ENCODE results near the gene ATP7B. TPM values are rescaled to one million over a fixed set of nuclear protein-coding genes. Genes with fewer than 3 reads are reported as not detected.
"Not testable (repeated sequence)": the region's sequence is repeated elsewhere in the genome, so short reads cannot be mapped to it uniquely, and the experiment has no call there.

Gene ATP7B
- total RNA-seq, 1 donor from 2014 or later = 37.7 TPM

- no peaks in the 10 kb centered on the region for H3K27me3 ChIP-seq
- TF ChIP-seq CTCF (IDR thresholded peaks at IDR 0.05) = no peak
- no peaks in the 10 kb centered on the region for H3K36me3 ChIP-seq
- intact Hi-C loops (cut with DNase I) = no loop called here
- no peak overlapping the region for H3K4me3 ChIP-seq
- H3K4me1 ChIP-seq = no peaks in the 10 kb centered on the region
- no peak overlapping the region for H3K27ac ChIP-seq
- H3K9me3 ChIP-seq = no peaks in the 10 kb centered on the region
- DNase-seq (ENCODE audit: low spot score in 2 of 2) = peak in 1 of 2 donors; percentile 24
Measured at GRCh38 chr13:51914137-51914493, 97.1 kb downstream of the ATP7B start.

GRCh38 chr13:51913421-51914136 lies 97.7 kb downstream of the ATP7B start:
- no peak overlapping the region for H3K4me3 ChIP-seq
- H3K27ac ChIP-seq = no peak overlapping the region
- no peaks in the 10 kb centered on the region for H3K4me1 ChIP-seq
- intact Hi-C loops (cut with DNase I) = no loop called here
- H3K36me3 ChIP-seq = no peaks in the 10 kb centered on the region
- DNase-seq (ENCODE audit: low spot score in 2 of 2) = peak in 1 of 2 donors; percentile 27
- no peaks in the 10 kb centered on the region for H3K9me3 ChIP-seq
- TF ChIP-seq CTCF (IDR thresholded peaks at IDR 0.05) = no peak
- H3K27me3 ChIP-seq = no peaks in the 10 kb centered on the region

GRCh38 chr13:51912511-51913225 lies 98.6 kb downstream of the ATP7B start:
- no peaks in the 10 kb centered on the region for H3K9me3 ChIP-seq
- H3K36me3 ChIP-seq = no peaks in the 10 kb centered on the region
- H3K27me3 ChIP-seq = no peaks in the 10 kb centered on the region
- H3K4me3 ChIP-seq = no peak overlapping the region
- TF ChIP-seq CTCF (IDR thresholded peaks at IDR 0.05) = no peak
- intact Hi-C loops (cut with DNase I) = no loop called here
- no peak overlapping the region for H3K27ac ChIP-seq
- no peaks in the 10 kb centered on the region for H3K4me1 ChIP-seq
- peak in 1 of 2 donors; percentile 8 for DNase-seq (ENCODE audit: low spot score in 2 of 2)

GRCh38 chr13:51912091-51912490 lies 99.2 kb downstream of the ATP7B start:
- DNase-seq (ENCODE audit: low spot score in 2 of 2) = no peak
- Histone ChIP-seq H3K4me3 (no peak overlapping the region), H3K4me1 (no peaks in the 10 kb centered on the region), H3K27ac (no peak overlapping the region), H3K9me3 (no peaks in the 10 kb centered on the region), H3K27me3 (no peaks in the 10 kb centered on the region), H3K36me3 (no peaks in the 10 kb centered on the region)
- intact Hi-C loops (cut with DNase I) = no loop called here
- TF ChIP-seq CTCF (IDR thresholded peaks at IDR 0.05) = no peak

GRCh38 chr13:51910508-51910907 lies 100.7 kb downstream of the ATP7B start:
- H3K9me3 ChIP-seq = no peaks in the 10 kb centered on the region
- H3K27ac ChIP-seq = no peak overlapping the region
- no peaks in the 10 kb centered on the region for H3K4me1 ChIP-seq
- intact Hi-C loops (cut with DNase I) = no loop called here
- no peak for TF ChIP-seq CTCF (IDR thresholded peaks at IDR 0.05)
- no peak for DNase-seq (ENCODE audit: low spot score in 2 of 2)
- no peaks in the 10 kb centered on the region for H3K27me3 ChIP-seq
- no peak overlapping the region for H3K4me3 ChIP-seq
- no peaks in the 10 kb centered on the region for H3K36me3 ChIP-seq

GRCh38 chr13:51909265-51909664 lies 102.0 kb downstream of the ATP7B start:
- H3K27ac ChIP-seq; DNase-seq (ENCODE audit: low spot score in 2 of 2); H3K27me3 ChIP-seq; H3K9me3 ChIP-seq; H3K36me3 ChIP-seq; intact Hi-C loops (cut with DNase I); H3K4me3 ChIP-seq; H3K4me1 ChIP-seq: not testable (repeated sequence)

All from ascending aorta (tissue), 2 donors.